Epithelial cell of proximal tubule (primary cell): Measurements from ENCODE around the gene KRTAP10-3. TPM values are rescaled to one million over a fixed set of nuclear protein-coding genes. Genes with fewer than 3 reads are reported as not detected.

Experiments
- DNase-seq: peaks from one replicate; pipeline ENCODE4 v3.0.0-alpha.2; 2011; ENCODE audit warnings: low read depth
- H3K4me3 ChIP-seq: 2 replicates; pipeline ENCODE4 v1.5.1; 2011; ENCODE audit warnings: low read depth, mild to moderate bottlenecking, low read length
- total RNA-seq: library from RNA; depleted of rRNA; stranded (reverse); fragments of >200 nt; gene quantifications from 2 replicates; pipeline ENCODE4 v1.2.3, GENCODE V29; 2015
- TF ChIP-seq, protein P1 (sequence below): conservative IDR thresholded peaks from 2 replicates; pipeline ENCODE4 v1.5.1; 2012; ENCODE audit warnings: low read depth, mild to moderate bottlenecking, low read length

Gene KRTAP10-3
- total RNA-seq, 1 donor from 2014 or later: not detected

DNA sequence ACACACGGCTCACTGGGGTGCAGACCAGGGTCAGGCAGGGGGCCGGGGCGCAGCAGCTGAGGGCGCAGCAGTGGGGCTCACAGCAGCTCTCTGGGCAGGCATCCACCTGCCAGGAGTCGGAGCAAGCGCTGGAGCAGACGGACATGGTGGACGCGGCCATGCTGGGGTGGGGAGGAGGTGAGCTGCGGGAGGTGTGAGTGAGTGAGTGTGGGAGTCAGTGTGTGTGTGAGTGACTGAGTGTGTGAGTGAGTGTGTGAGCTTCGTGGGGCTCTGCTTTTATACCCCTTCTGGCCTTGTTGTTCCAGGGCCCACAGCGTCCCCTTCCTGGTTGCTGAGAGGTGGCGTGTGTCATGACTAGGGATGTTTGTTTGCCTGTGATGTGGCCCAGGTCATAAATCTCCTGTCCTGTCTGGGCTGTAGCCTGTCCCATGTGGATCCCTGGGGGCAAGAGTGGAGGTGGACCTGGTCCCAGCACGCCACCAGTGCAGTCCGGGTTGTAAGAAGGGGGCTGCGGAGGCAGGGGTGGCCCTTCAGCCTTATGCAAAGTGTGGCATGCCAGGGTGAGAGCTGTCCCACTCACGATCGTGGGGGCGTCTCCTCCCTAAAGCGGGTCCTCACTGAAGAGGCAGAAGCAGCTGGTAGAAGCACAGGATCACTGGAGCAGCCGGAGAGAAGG is 18.5 kb downstream of the KRTAP10-3 start, which contains the start of gene KRTAP10-1:
Gene KRTAP10-1, minus strand, starts transcription at position 205 of the 676 bp plus-strand sequence. Its CDS starts 45 bp downstream, at position 160.
- TF ChIP-seq, protein P1, sequence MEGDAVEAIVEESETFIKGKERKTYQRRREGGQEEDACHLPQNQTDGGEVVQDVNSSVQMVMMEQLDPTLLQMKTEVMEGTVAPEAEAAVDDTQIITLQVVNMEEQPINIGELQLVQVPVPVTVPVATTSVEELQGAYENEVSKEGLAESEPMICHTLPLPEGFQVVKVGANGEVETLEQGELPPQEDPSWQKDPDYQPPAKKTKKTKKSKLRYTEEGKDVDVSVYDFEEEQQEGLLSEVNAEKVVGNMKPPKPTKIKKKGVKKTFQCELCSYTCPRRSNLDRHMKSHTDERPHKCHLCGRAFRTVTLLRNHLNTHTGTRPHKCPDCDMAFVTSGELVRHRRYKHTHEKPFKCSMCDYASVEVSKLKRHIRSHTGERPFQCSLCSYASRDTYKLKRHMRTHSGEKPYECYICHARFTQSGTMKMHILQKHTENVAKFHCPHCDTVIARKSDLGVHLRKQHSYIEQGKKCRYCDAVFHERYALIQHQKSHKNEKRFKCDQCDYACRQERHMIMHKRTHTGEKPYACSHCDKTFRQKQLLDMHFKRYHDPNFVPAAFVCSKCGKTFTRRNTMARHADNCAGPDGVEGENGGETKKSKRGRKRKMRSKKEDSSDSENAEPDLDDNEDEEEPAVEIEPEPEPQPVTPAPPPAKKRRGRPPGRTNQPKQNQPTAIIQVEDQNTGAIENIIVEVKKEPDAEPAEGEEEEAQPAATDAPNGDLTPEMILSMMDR: no peak
- H3K4me3 ChIP-seq: no peak within 1 kb of the TSS
- no peak for DNase-seq

DNA sequence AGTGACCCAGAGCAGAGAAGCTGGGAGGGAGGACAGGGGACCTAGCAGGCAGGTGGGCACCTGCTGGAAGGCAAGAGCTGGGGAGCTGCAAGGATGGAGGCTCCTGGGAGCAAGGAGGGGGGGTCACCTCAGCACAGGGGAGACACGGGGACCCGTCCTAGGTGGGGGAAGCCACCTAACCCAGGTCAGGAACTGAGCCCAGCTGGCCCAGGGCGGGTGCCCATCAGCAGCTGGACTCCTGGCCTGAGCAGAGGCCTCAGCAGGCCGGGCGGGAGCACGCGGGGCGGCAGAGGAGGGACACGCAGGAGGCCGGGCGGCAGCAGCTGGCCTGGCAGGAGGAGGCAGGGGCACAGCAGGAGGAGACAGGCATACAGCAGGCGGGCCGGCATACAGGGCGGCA is 19.5 kb downstream of the KRTAP10-3 start:
- DNase-seq: no peak
- H3K4me3 ChIP-seq: no peak overlapping the region
- TF ChIP-seq, protein P1: no peak

DNA sequence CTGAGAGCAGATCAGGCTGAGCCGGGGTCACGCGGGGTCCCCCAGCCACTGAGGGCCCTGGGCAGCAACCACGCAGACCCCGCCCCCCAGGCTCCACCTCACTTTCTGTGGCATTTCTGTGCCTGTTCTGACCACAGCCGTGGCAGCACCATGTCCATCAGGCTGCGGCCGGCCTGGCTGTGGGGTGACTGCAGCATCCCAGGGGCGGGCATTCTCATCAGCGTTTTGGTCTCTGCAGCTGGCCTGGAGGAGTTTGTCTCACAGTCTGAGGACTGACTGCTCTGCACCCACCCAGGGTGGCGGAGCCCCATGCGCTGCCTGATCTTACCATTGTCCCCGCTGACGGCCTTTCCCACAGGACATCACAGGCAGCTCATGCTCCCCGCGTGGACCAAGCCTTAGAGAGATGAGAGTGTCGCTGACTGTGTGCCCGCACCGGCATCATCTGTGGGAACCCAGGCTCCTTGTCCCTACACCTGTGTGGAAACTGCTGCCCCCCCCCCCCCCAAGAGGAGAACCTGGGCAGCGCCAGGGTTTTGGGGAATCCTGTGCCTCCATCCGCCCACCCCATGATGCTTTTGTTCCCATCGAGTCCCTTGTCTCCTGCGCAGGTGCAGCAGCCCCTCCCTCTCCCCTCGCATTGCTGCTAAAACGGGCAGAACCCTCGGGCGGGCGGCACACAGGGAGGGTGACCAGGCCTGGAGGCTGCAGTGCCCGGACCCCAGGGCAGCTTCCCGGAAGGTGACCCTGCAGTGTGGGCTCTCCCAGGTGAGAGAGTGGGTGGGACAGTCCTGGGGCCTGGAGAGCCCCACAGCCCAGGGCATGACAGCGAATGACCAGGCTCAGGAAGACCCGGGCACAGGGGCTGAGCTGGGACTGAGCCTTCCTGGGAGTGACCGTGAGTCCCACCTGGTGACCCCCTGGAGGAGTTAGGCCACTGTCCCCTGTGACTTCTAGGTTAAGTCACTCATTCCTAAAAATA is 20.4 kb downstream of the KRTAP10-3 start:
- no peak overlapping the region for H3K4me3 ChIP-seq
- DNase-seq: no peak
- TF ChIP-seq, protein P1: no peak

DNA sequence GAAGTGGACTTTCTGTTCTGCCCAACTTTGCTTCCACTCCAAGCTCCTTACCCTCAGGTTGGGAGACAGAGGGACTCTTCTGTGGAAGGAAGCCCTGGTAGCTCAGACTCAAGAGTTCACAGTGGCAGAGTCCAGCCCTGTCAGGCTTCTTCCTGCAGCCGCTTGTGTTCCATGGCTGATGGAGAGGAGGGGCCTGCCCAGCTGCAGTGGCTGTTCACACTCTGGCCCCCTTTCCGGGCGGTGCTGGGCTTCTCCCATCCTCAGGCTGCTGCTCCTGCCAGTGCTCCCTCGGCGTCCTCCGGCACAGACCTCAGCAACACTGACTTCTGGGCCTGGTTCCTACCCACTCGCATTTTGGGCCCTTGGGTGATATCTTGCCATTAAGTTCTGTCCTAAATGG is 22.6 kb downstream of the KRTAP10-3 start:
- DNase-seq: no peak
- TF ChIP-seq, protein P1: no peak
- no peak overlapping the region for H3K4me3 ChIP-seq

DNA sequence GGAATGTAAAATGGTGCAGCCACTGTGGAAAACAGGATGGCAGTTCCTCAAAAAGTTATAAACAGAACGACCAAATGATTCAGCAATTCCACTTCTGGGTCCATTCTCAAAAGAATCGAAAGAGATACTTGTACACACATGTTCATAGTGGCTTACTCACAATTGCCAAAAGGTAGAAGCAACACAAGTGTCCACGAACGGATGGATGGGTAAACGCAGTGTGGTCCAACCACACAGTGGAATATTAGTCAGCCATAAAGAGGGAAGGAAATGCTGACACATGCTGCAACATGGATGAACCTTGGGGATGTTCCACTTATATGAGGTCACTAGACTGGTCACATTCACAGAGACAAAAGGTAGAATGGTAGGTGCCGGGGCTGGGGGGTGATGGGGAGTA is 23.9 kb downstream of the KRTAP10-3 start:
- TF ChIP-seq, protein P1: no peak
- H3K4me3 ChIP-seq: no peak overlapping the region

DNA sequence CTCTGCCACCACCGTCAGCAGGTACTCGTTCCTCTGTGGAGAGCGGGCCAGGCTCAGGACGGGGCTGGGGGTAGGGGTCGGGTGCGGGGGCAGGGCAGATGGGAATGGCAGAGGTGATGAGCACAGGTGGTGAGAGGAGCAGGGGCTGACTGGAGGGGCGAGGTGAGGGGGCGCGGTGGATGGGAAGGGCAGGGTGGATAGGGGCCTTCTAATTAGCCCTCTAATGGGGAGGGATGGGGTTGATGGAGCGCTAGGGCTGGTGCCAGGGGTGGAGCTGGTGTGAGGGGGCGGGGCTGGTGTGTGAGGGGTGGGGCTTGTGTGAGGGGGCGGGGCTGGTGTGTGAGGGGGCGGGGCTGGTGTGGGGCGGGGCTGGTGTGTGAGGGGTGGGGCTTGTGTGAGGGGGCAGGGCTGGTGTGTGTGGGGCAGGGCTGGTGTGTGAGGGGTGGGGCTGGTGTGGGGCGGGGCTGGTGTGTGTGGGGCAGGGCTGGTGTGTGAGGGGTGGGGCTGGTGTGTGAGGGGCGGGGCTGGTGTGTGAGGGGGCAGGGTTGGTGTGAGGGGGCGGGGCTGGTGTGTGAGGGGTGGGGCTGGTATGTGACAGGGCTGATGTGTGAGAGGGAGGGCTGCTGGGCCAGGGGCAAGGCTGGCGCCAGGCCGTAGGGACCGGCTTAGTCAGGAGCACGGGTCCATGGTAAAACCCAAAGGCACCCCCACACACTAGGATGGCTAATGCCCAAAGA is 24.5 kb downstream of the KRTAP10-3 start:
- DNase-seq: no peak
- H3K4me3 ChIP-seq: no peak overlapping the region
- TF ChIP-seq, protein P1: no peak

More for the DNA sequence above, 23.9 kb downstream of the KRTAP10-3 start:
- DNase-seq: no peak
